SK-N-MC (cell line): ENCODE data around the gene CFAP410.

ENCODE experiments used
- EZH2 ChIP-seq: fragments of 200-600 bp; sonication (generic); IDR thresholded peaks from one replicate; pipeline ENCODE4 v1.6.1; 2017; ENCODE audit warnings: antibody characterized with exemption
- FOXP2 ChIP-seq: optimal IDR thresholded peaks from 2 replicates; pipeline ENCODE3; 2011; ENCODE audit warnings: mild to moderate bottlenecking, moderate library complexity; ENCODE audit not compliant: insufficient read depth; ENCODE audit errors: extremely low read length, control extremely low read depth
- POLR2AphosphoS5 ChIP-seq: IDR thresholded peaks from 2 replicates; pipeline ENCODE4 v1.6.1; 2012; ENCODE audit warnings: mild to moderate bottlenecking, low read depth, low read length, borderline replicate concordance

DNA sequence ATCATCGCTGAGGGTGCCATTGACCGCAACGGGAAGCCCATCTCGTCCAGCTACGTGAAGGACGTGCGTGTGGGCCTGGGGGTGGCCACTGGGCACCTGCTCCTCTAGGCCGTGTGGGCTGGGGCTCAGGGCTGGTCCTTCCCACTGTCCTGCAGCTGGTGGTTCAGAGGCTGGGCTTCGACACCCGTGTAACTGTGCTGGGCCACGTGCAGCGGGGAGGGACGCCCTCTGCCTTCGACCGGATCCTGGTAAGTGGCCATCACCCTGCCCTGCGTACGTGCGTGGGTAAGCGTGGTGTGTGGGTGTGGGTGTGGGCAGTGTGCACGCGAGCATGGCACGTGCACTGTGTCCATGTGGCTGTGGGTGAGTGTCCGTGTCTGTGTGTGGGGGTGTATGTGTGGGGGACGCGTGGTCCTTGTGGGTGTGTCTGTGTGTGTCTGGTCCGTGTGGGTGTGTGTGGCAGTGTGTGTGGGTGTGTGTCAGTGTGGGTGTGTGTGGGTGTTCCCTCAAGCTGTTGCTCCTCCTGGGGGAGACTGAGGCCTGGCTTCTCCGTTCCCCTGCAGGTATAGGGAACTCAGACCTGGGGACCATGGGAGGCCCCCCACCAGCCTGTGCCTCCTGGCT lies 22.8 kb downstream of the CFAP410 start:
- TF ChIP-seq EZH2 (no peak), POLR2AphosphoS5 (no peak), FOXP2 (no peak)
